Measurements from ENCODE around the gene COL16A1.

GRCh38 chr1:31661856-31662255 lies 42.0 kb downstream of the COL16A1 start:
- TF ChIP-seq ZBTB33 (IDR thresholded peaks at IDR 0.05; ENCODE audit: borderline replicate concordance, low read depth) (no peak), CTCF (IDR thresholded peaks at IDR 0.05) (no peak)

Measured in SK-N-SH (cell line).